ENCODE data around the gene C6. TPM values are rescaled to one million over a fixed set of nuclear protein-coding genes. Genes with fewer than 3 reads are reported as not detected.
"Not testable (repeated sequence)": the region's sequence is repeated elsewhere in the genome, so short reads cannot be mapped to it uniquely, and the experiment has no call there.

C6 gene
- total RNA-seq, 1 experiment from 2014 or later: not detected

- Histone ChIP-seq H3K27ac (no peak overlapping the region), H3F3A (ENCODE audit: insufficient read depth, low read depth) (no peaks in the 10 kb centered on the region), H3K9me2 (ENCODE audit: insufficient read depth) (no peaks in the 10 kb centered on the region; the same call in 1 of the 2 replicates), H2AFZ (no peak overlapping the region), H3K4me1 (replicated peaks; ENCODE audit: insufficient read depth) (no peaks in the 10 kb centered on the region), H3K79me2 (ENCODE audit: low read depth) (no peaks in the 10 kb centered on the region), H3K4me3 (no peak overlapping the region), H3K36me3 (ENCODE audit: low read depth) (no peaks in the 10 kb centered on the region), H3K9me3 (ENCODE audit: insufficient read depth, low read depth) (no peaks in the 10 kb centered on the region), H3K27me3 (ENCODE audit: insufficient read depth, low read depth) (no peaks in the 10 kb centered on the region), H4K20me1 (ENCODE audit: insufficient read depth) (no peaks in the 10 kb centered on the region), H3K4me2 (no peak overlapping the region)
- CTCF ChIA-PET: no interaction called here
- POLR2A ChIA-PET (ENCODE audit: unreplicated experiment): no interaction called here
- TF ChIP-seq, protein P1, sequence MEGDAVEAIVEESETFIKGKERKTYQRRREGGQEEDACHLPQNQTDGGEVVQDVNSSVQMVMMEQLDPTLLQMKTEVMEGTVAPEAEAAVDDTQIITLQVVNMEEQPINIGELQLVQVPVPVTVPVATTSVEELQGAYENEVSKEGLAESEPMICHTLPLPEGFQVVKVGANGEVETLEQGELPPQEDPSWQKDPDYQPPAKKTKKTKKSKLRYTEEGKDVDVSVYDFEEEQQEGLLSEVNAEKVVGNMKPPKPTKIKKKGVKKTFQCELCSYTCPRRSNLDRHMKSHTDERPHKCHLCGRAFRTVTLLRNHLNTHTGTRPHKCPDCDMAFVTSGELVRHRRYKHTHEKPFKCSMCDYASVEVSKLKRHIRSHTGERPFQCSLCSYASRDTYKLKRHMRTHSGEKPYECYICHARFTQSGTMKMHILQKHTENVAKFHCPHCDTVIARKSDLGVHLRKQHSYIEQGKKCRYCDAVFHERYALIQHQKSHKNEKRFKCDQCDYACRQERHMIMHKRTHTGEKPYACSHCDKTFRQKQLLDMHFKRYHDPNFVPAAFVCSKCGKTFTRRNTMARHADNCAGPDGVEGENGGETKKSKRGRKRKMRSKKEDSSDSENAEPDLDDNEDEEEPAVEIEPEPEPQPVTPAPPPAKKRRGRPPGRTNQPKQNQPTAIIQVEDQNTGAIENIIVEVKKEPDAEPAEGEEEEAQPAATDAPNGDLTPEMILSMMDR (conservative IDR thresholded peaks at IDR 0.05): no peak
- no peak for TF ChIP-seq EZH2 (IDR thresholded peaks at IDR 0.05; ENCODE audit: low read depth)
- no TSS peak for BruUV-seq (replicated peaks)
- DNase-seq: no peak
- intact Hi-C loops (cut with micrococcal nuclease; ENCODE audit: unreplicated experiment): no loop called here
Observed at GRCh38 chr5:41186143-41186542, 27.2 kb downstream of the C6 start.

DNA sequence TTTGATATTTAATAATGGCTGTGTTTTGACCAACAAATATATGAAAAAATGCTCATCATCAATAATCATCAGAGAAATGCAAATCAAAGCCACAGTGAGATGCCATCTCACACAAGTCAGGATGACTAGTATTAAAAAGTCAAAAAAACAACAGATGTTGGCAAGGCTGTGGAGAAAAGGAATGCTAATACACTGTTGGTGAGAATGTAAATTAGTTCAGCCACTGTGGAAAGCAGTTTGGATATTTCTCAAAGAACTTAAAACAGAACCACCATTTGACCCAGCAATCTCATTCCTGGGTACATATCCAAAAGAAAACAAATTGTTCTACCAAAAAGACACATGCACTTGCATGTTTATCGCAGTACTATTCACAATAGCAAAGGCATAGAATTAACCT is 30.0 kb downstream of the C6 start:
- H3K79me2 ChIP-seq (ENCODE audit: low read depth); H3K27me3 ChIP-seq (ENCODE audit: insufficient read depth, low read depth); H3K36me3 ChIP-seq (ENCODE audit: low read depth); H3K9me2 ChIP-seq (ENCODE audit: insufficient read depth); H3K4me2 ChIP-seq; POLR2A ChIA-PET (ENCODE audit: unreplicated experiment); CTCF ChIA-PET; DNase-seq; H3K9me3 ChIP-seq (ENCODE audit: insufficient read depth, low read depth); H2AFZ ChIP-seq; BruUV-seq (replicated peaks); H3K4me3 ChIP-seq; intact Hi-C loops (cut with micrococcal nuclease; ENCODE audit: unreplicated experiment); H3K4me1 ChIP-seq (replicated peaks; ENCODE audit: insufficient read depth); H3F3A ChIP-seq (ENCODE audit: insufficient read depth, low read depth); H4K20me1 ChIP-seq (ENCODE audit: insufficient read depth); H3K27ac ChIP-seq: not testable (repeated sequence)

- H2AFZ ChIP-seq: no peak overlapping the region
- no peak overlapping the region for H3K4me2 ChIP-seq
- ChIA-PET CTCF (no interaction called here), POLR2A (ENCODE audit: unreplicated experiment) (no interaction called here)
- H3K4me1 ChIP-seq (replicated peaks; ENCODE audit: insufficient read depth): no peaks in the 10 kb centered on the region
- no peaks in the 10 kb centered on the region for H4K20me1 ChIP-seq (ENCODE audit: insufficient read depth)
- H3K36me3 ChIP-seq (ENCODE audit: low read depth): no peaks in the 10 kb centered on the region
- no peaks in the 10 kb centered on the region for H3K79me2 ChIP-seq (ENCODE audit: low read depth)
- TF ChIP-seq, protein P1 (conservative IDR thresholded peaks at IDR 0.05): no peak
- no peak for TF ChIP-seq EZH2 (IDR thresholded peaks at IDR 0.05; ENCODE audit: low read depth)
- no TSS peak for BruUV-seq (replicated peaks)
- intact Hi-C loops (cut with micrococcal nuclease; ENCODE audit: unreplicated experiment): no loop called here
- no peaks in the 10 kb centered on the region for H3K27me3 ChIP-seq (ENCODE audit: insufficient read depth, low read depth)
- no peak overlapping the region for H3K27ac ChIP-seq
- no peaks in the 10 kb centered on the region for H3F3A ChIP-seq (ENCODE audit: insufficient read depth, low read depth)
- H3K4me3 ChIP-seq: no peak overlapping the region
- no peaks in the 10 kb centered on the region for H3K9me2 ChIP-seq (ENCODE audit: insufficient read depth)
- H3K9me3 ChIP-seq (ENCODE audit: insufficient read depth, low read depth): no peaks in the 10 kb centered on the region
- DNase-seq: no peak
Observed at GRCh38 chr5:41182666-41183065, 30.7 kb downstream of the C6 start.
